GM18502 (cell line): ENCODE data around the gene KLHDC7B.

ENCODE experiments used
- ATAC-seq: cut with Tn5 transposase; IDR thresholded peaks from one replicate; pipeline ENCODE4 v1.9.1; 2021; ENCODE audit warnings: mild to moderate bottlenecking; ENCODE audit not compliant: unreplicated experiment, poor library complexity

Gene KLHDC7B

DNA sequence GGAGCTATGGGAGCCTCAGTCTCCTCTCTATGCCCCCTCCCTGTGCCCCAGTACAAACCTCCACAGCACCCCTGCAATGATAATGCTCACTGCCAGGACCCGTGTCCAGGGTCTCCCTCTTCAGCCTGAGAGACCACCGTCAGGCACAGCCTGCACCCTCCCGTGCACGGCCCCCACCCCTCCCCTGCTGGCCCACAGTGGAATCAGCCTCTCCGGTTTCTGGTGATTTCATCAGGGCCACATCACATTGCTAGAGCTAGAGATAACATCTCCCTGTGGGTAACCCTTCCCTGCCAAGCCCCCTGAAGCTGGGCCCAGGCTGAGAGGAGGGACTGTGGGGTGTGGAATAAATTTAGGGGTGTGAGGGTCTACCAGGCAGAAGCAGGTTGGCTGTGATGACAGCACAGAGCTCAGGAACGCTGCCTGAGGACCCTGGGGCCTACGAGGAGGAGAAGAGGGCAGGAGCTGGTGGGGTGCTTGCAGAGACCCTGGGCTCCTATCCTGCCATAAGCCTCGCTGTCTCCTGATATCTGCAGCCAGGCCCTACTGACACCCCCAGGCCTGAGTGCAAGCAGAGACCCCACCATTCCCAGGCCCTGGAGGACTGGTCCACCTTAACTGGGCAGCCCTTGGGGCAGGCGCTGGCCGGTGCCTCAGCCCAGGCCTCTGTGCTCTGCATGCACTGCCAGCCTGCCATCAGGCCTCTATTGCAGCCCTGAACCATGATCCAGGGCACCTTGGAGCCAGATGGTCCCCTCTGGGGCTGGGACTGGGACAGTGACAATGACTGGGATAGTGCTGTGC, at the start of gene KLHDC7B:
Gene KLHDC7B, plus strand, starts transcription at position 378 of the 804 bp plus-strand sequence. Its CDS starts 345 bp downstream, at position 723.
- no peak for ATAC-seq

DNA sequence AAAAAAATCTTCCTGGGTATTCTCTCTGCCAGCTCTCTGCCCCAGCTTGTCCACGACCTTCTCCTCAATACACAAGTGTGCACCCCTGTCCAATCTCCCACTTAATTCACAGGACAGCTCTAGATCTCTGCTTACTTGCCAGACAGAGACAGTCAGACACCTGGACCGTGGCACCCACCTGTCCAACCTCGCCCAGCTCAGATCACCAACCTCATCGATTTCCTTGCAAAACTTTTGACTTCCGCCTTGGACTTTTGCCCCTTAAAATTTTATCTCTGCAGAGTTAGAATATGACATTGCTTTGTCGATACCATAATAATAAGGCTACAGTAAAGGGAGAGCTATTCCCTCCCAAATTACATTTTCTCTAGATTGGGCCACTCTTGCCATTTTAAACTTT, 48.6 kb upstream of the KLHDC7B start:
- no peak for ATAC-seq

DNA sequence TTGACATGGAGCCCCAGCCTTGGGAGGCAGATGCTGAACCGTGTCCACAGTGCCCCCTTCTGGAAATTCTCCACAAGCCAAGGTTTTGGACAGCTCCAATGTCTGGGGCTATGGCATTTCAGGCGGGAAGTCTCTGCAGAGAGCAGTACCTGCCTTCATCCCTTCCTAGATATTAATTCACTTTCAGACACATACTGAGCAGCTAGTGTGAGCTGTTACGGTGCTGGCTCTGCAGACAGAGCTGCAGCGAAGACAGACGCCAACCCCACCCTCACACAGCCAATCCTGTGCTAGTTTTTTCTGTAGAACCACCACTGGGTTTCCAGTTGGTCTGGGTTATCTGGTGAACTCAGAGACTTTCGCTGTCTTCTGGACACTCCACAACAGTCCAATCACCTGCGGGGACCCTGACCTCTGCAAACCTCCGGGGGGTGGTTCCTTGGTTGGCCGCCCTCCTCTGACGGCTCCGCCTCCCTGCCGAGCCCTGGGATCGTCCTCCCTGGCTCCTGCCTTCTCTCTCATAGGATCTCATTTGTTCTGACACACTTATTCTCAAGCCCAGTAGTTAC, 47.3 kb upstream of the KLHDC7B start:
- ATAC-seq, result no peak

DNA sequence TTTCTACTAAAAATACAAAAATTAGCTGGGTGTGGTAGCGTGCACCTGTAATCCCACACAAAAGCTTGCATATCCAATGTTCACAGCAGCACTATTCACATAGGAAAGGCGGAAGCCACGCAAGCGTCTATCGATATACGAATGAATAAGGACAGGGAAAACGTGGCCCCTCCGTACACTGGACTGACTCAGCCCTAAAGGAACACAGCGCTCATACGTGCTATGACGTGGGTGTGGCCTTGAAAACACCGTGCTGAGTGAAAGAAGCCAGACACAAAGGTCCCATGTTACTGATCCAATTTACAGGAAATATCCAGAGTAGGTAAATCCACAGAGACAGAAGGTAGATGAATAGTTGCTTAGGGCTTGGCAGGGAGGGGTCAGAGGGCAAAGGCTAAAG, 45.2 kb upstream of the KLHDC7B start:
- no peak for ATAC-seq

DNA sequence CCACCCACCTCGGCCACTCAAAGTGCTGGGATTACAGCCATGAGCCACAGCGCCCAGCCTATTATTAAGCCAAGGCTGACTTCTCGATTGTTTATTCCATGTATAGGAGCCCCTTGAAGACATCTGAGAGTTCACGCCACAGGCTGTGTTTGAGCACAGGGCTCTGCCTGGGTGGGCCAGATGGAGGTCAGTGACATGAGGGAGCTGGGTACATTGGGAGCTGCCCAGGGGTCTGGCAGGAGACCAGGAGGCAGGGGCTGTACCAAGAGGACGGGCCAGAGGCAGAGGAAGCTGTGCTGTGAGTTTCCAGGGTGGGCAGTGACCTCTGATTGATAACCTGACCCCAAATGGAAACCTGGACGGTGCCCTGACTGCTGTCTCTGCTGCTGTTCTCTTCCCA, 43.6 kb upstream of the KLHDC7B start:
- ATAC-seq, result no peak

DNA sequence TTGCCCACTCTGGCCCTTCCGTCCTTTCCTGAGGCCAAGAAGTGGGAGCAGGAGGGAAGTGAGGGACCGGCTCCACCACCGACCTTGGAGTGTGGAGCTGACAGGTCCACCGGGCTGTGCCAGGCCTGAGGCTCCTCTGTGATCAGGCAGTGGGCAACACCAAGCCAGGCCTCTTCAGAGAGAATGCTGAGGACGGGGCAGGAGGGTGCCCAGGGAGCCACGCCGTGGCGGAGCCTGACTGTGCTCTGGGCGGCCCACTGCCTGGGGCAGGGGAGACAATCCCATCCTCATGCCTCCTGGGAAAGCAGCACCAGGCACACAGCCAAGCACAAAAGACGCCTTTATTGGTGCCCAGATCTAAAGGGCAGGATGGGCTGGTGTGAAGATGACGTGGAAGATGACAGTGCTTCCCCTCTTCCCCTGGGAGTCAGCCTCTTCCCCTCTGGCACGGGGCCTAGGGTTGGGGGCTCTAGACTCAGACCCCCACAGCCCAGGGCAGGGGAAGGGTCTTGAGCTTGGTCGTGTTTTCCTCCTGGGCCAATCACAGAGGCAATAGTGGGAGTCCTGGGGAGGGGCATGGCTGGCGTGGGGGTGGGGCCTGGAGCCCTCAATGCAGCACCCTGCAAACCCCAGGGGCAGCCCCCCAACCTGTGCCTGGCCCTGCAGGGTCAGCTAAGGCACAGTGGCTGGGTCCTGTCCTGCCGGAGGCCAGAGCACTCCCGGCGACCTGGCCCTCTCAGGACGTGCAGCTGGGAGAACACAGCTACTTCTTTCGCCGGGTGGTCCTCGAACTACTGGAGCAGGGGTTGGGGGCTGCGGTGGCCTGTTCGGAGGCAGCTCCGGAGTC, 42.8 kb upstream of the KLHDC7B start:
- no peak for ATAC-seq

DNA sequence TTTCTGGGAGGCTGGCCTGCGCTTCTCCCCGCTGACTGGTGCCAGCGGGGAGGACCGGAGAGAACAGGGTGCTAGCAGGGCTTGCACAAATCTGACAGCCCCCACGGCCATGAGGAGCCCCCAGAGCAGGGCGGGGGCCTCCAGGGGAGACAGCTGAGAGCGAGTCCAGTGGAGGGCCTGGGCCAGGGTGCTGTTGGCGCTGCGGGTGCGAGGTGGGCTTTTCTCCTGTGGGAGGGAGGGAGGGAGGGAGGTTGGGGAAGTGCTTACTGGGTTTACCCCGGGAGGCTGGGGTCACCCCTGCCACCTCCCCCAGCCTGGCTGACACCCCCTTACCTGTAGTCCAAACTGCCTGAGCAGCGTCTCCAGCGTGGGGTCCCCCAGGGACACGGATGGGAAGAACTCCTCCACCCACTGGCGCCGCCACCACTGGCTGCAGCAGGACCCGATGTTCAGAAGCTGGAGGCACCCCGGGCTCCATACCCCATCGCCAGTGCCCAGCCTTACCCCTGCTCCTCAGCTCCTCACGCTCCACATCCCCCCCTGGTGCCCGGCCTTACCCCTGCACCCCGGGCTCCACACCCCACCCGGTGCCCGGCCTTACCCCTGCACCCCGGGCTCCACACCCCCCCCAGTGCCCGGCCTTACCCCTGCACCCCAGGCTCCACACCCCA, 42.1 kb upstream of the KLHDC7B start:
- ATAC-seq, result no peak

DNA sequence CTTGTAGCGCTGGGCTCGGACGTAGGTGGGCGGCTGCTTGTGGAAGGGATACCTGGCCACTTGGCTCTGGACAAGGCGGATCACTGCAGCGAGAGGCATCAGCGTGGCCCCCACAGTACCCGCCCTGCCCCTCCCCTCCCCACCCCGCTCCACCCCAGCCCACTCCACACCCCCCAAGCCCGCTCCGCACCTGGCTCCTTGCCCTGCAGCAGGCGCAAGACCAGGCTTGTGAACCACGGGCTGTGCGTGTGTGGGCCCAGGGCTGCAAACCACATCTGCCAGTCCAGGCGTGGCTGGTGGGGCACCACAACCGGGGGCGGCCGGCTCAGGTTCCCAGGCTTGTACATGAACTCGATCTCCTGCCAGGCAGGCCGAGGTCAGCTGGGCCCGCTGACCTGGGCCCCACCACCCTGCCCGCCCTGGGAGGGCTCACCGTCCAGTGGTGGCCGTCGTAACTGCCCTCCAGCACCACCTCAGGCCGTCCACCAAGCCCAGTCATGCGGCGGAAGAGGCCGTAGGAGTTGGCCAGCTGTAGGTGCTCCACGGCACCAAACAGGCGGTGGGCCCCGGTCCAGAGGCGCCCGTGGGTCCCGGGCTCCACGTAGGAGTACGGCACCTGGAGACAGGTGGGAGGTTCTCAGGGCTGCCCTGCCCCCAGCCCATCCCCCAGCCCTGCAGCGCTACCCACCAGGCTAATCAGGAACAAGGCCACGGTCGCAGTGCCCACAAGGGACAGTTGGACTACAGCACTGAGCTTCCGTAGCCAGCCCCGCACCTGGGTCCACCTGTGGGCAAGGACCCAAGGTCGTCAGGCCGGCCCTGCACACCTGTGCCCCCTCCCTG, 41.1 kb upstream of the KLHDC7B start:
- no peak for ATAC-seq

DNA sequence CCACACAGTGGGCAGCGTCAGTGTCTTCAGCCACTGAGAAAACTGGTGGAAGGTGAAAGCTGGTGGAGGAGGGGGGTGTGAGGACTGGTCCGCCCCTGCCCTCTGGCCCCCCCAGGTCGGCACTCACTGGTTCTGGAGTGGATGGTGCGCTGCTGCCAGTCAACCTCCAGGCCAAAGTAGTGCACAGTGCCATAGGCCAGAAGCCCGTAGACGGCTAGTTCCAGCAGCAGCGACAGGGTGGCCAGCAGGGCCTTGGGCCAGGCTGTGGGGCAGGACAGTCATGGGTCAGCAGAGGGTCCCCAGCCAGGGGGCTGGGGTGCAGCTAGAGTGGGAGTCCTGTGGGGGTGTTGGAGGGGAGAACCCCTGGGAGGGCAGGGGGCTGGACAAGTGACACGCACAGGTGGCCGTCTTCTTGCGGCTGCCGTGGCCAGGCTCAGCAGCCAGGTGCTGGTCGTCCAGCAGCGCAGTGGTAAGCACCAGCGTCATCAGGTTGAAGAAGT, 40.4 kb upstream of the KLHDC7B start:
- ATAC-seq, result no peak

DNA sequence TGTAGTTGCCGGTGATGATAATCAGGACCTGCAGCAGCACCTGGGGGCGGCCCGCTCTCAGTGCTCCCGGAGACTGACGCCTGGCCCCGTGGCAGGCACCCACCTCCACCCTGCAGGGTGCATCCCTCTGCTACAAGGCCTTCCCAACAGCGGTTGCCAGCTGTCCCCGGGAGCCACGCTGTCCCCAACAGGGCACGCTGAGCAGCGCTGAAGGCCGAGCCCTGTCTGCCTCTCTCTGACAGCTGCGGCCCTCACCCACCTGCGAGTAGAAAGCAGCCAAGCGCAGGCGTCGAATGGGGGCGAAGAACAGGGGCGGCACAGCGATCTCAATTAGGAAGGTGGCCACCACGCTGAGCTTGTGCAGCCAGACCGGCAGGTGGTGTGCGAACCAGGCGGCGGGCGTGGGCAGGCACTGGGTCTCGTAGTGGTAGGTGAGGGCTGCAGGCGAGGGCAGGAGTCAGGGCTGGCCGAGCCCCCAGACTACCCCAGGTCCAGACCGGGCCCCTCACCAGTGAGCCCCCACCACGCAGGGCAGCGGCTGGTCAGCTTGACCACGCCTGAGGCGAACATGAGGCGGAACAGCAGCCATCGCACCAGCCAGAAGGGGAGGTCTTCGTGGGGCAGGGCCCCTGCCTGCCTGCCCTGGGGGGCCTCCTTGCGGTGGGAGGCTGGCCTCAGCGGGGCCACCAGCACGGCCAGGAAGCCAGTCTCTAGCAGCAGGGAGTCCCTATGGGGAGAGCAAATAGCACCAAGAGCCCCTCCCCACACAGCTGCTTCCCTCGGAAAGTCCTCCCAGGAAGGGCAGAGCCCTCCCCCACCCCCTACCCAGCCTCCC, 39.7 kb upstream of the KLHDC7B start:
- no peak for ATAC-seq

DNA sequence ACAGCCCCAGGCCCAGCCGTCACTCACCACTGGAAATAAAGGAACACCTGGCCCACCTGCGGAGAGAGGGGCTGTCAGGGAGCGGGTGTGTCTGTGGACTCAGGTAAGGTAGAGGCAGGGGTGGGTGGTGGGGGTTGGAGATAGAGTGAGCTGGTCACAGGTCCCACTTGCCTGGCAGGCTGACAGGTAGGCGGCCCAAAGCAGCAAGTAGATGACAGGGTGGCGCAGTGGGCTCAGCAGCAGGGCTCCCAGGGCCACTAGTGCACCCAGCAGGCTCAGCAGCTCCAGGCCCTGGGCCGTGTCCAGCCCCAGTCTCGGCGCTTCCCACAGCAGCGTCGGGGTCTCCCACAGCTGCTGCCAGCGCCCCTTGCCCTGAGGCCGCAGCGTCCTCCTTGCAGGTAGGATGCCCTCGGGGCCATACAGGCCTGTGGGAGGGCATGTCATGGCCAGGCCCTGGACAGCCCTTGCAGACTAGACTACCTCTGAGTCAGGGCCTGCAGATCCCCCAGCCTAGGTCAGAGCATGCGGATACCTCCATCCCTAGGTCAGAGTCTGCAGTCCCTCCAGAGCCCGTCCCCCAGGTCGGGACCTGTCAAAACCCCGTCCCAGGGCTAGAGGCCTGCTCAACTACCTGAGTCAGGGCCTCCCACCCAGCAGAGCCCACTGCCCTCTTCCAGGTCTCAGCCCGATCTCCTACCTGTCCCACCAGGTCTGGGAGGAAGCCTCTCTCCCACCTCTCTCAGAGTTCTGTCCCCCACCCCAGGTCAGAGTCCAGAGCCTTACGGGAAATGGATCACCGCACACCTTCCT, 38.9 kb upstream of the KLHDC7B start:
- peak; percentile 4 for ATAC-seq

DNA sequence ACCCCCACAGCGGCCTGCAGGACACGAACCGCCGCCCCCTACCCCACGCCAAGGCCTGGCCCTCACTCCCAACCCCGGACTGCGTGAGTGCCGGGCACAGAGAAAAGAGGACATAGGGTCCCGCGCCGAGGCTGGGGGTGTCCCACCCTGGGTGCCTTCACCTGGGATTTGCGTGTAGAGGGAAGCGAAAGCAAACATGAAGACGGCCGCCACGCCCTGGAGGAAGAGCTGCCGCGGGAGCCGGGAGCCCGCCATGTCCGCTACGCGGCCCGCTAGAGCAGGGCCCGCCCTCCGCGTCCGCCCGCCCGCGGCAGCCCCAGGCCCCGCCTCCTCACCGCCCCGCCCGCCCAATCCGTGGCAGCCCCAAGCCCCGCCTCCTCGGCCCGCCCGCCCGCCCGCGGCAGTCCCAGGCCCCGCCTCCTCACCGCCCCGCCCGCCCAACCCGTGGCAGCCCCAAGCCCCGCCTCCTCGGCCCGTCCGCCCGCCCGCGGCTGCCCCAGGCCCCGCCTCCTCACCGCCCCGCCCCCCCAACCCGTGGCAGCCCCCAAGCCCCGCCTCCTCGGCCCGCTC, 38.2 kb upstream of the KLHDC7B start, which contains the start of gene LMF2:
Gene LMF2, minus strand, starts transcription at position 282 of the 570 bp plus-strand sequence. Its CDS starts 27 bp downstream, at position 255.
- peak; percentile 59 for ATAC-seq

DNA sequence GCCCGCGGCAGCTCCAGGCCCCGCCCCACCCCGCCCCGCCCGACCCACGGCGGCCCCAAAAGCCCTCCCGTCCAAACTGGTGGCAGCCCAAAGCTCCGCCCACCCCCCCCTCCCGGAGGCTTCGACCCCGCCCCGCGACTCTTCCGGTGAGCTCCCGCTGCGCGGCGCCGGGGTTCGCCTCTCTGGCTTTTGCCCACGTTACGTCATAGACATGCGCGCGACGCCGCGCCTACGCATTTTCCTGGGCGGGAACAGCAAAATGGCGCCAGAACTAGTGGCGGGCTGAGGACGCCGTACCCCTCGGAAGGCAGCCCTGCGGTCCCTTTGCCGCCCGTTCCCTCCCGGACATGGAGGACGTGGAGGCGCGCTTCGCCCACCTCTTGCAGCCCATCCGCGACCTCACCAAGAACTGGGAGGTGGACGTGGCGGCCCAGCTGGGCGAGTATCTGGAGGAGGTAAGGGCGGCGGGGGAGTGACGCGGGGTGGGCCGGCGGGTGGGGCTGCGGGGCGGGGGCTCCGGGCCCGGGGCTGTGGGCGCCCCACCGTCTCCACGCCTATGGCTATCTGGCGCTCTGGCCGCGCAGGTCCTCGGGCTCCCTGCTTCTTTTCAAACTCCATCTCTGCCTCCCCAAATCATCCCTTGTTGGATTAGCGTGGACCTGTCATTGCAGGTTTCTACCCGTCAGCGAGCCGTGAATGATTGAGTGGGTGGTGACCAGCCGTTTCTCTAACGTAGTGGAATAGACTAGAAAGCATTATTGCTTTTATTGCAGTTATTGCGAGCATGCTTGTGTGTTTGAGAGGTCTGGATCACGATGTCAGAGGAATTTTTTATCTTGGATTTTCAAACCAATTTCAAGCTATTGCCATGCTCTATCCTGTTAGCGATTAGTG, 37.5 kb upstream of the KLHDC7B start, which contains the start of gene NCAPH2:
Gene NCAPH2, plus strand, starts transcription at position 234 of the 894 bp plus-strand sequence. Its CDS starts 114 bp downstream, at position 348.
- peak; percentile 69 for ATAC-seq

DNA sequence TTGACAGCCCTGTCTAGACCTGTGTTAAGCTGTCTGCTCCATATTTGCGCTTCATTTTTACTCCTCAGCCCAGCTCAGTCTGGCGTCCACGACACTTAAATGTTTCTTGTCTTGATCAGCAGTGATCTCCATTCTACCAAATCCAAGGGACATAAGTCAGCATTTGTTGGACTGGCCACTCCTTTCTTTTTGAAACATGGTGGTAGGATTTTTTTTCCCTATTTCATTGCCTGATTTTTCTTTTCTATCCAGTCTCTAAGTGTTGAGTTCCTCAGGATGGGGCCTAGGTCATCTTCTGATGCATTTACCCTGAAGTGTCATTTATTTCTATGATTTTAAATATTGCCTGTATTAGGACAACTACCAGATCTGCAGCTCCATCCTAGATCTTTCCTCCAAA, 36.8 kb upstream of the KLHDC7B start:
- ATAC-seq, result no peak

DNA sequence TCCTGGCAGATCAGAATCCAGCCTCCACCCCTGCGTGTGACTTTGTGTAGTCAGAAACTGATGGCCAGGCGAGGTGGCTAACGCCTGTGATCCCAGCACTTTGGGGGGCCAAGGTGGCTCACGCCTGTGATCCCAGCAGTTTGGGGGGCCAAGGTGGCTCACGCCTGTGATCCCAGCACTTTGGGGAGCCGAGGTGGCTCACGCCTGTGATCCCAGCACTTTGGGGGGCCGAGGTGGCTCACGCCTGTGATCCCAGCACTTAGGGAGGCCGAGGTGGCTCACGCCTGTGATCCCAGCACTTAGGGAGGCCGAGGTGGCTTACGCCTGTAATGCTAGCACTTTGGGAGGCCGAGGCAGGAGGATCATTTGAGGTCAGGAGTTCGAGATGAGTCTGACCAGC, 32.5 kb upstream of the KLHDC7B start:
- ATAC-seq, result no peak

DNA sequence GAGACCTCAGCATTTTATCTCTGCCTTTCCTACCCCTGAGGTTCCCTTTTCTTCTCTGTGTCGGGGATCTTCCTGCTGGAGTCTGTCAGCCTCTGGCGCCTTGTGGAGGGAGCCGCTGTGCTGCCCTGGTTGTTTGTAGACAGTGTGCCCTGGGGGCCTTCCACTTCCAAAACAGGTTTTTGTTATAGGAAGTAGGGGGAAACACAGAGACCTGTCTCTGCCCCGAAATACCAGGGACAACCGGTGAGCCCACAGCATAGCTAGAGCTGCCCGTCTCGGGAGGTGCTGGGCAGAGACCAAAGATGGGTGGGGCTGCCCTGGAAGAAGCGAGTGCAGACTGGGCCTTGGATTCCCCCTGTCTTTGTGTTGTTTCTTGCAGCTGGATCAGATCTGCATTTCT, 29.6 kb upstream of the KLHDC7B start:
- no peak for ATAC-seq
